T-helper 1 cell treated with Interleukin-12 subunit alpha and Interleukin-12 subunit beta and Interleukin-4 antibody, amounts not matched to agents 30 μg/mL and 1 μg/mL, for 36 hours (primary cell): ENCODE data around the gene CLIC3.
"Not testable (repeated sequence)": the region's sequence is repeated elsewhere in the genome, so short reads cannot be mapped to it uniquely, and the experiment has no call there.

ENCODE experiments used
- H3K27ac Mint-ChIP-seq: one replicate; pipeline ENCODE4 v1.8.0; 2021; ENCODE audit warnings: mild to moderate bottlenecking, mixed read lengths
- H3K27me3 Mint-ChIP-seq: one replicate; pipeline ENCODE4 v1.8.0; 2021; ENCODE audit warnings: low read depth, mixed read lengths
- H3K36me3 Mint-ChIP-seq: one replicate; pipeline ENCODE4 v1.8.0; 2021; ENCODE audit warnings: low read depth, mixed read lengths
- H3K4me1 Mint-ChIP-seq: one replicate; pipeline ENCODE4 v1.8.0; 2021; ENCODE audit warnings: low read depth, mixed read lengths
- H3K4me3 Mint-ChIP-seq: one replicate; pipeline ENCODE4 v1.8.0; 2021; ENCODE audit warnings: mild to moderate bottlenecking, moderate library complexity, mixed read lengths
- H3K9me3 Mint-ChIP-seq: one replicate; pipeline ENCODE4 v1.8.0; 2021; ENCODE audit warnings: mixed read lengths

The CLIC3 gene

DNA sequence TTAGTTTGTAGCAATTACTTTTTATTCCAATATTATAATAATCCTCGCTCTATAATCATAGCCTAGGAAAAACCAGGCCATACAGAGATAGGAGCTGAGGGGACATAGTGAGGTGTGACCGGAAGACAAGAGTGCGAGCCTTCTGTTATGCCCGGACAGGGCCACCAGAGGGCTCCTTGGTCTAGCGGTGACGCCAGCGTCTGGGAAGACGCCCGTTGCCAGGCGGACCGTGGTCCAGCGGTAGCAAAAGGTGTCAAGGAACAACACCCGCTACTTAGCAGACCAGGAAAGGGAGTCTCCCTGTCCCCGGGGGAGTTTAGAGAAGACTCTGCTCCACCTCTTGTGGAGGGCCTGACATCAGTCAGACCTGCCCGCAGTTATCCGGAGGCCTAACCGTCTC is 7.9 kb upstream of the CLIC3 start:
- peaks cover 10% of the 10 kb centered on the region for H3K4me1 Mint-ChIP-seq
- H3K27me3 Mint-ChIP-seq, H3K9me3 Mint-ChIP-seq, H3K27ac Mint-ChIP-seq, H3K4me3 Mint-ChIP-seq, H3K36me3 Mint-ChIP-seq: not testable (repeated sequence)

DNA sequence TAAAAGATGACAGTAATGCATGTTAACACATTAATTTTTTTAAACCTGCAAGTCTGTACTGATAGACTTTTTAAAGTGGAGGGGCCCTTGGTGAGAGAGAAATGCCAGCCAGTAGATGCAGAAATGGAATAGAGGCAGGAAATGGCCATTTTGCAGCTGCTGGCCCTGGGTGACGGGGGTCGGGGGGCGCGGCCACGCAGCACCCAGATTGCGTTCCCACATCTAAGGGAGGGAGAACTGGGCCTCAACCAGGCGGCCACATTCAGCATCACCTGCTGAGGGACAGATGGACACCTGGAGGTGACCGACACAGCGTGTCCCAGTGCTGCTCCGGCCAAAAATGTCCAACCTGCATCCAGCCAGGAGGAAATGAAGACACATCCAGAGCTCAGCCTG is 6.3 kb upstream of the CLIC3 start:
- H3K36me3 Mint-ChIP-seq: no peaks in the 10 kb centered on the region
- H3K9me3 Mint-ChIP-seq: no peaks in the 10 kb centered on the region
- H3K4me3 Mint-ChIP-seq: no peak overlapping the region
- H3K27me3 Mint-ChIP-seq: peaks cover 2% of the 10 kb centered on the region
- H3K4me1 Mint-ChIP-seq: peaks cover 17% of the 10 kb centered on the region
- H3K27ac Mint-ChIP-seq: no peak overlapping the region

DNA sequence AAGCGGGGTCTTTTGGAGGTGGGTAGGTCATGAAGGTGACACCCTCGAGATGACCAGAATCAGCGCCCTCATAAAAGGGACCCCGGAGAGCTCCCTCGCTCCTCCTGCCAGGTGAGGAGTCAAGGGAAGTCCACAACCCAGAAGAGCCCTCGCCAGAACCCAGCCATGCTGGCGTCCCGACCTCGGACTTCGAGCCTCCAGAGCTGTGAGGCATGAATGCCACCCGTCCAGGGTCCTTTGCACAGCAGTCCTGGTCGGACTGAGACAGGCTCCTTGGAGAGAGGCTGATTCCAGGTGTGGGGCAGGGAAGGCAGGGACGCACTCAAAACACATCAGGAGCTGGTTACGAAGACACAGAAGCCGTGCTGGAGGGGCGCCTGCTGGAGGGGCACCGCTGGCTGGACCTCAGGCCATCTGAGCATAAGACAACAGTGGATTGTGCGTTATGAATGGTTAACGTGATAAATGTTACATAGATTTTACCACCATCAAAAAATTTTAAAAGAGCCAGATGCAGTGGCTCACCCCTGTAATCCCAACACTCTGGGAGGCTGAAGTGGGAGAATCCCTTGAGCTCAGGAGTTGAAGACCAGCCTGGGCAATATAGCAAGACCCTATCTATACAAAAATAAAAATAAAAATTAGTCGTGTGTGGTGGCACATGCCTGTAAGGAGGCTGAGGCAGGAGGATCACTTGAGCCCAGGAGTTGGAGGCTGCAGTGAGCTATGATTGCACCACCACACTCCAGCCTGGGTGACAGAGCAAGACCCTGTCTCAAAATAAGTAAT is 5.7 kb upstream of the CLIC3 start:
- Mint-ChIP-seq H3K36me3 (no peaks in the 10 kb centered on the region), H3K4me1 (peaks cover 19% of the 10 kb centered on the region), H3K27me3 (peaks cover 4% of the 10 kb centered on the region), H3K9me3 (no peaks in the 10 kb centered on the region), H3K4me3 (no peak overlapping the region), H3K27ac (no peak overlapping the region)

DNA sequence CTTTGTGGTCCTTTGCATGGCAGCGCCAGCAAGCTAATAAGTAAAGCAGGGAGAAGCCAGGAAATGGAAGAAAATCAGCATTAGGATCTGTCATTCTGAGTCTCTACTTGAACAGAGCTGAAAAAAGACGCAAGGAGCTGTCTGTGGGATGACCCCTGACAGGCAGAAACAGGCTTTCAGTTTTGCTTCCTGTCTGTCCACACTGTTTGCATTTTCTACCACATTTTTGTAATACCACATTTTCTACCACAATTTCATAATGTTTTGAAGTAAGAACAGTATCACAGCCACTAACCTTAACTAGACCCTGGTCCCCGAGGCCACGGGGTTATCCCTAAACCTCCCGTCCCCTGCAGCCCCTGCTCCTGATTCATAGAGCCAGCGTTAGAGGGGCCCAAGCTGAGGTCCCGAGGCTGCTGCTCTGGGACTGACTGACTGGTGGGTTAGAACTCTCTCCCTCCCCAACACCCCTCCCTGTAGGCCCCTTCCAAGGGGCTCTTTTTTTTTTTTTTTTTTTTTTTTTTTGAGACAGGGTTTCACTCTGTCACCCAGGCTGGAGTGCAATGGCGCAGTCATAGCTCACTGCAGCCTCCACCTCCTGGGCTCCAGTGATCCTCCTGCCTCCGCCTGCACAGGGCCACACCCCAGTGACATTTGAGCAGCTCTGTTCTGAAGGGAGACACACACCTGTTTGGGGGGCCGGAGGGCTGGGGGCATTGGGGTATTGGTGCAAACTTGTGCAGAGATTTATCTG is 4.0 kb upstream of the CLIC3 start:
- no peaks in the 10 kb centered on the region for H3K9me3 Mint-ChIP-seq
- H3K27ac Mint-ChIP-seq: peak overlapping the region; percentile 75
- peaks cover 4% of the 10 kb centered on the region for H3K27me3 Mint-ChIP-seq
- no peaks in the 10 kb centered on the region for H3K36me3 Mint-ChIP-seq
- H3K4me1 Mint-ChIP-seq: peaks cover 22% of the 10 kb centered on the region
- peak overlapping the region; percentile 11 for H3K4me3 Mint-ChIP-seq

DNA sequence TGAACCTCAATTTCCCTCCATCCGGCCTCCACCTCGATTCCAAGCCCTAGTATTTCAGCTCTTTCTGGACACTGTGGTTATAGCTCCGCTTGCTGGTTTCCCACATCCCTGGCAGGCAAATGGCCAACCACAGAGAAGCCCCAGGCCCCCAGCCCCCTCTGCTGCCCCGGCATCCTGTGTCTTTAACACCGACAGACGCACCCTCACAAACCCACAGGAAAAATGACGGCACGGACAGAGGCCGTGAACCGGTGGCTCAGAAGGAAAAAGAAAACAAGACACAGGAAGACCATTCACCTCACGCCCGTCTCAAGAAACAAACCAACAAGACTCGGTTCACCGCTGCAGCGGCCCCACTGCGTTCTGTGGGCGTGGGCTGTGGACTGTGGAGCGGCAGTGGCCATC is 1.5 kb upstream of the CLIC3 start:
- Mint-ChIP-seq H3K27me3 (peaks cover 4% of the 10 kb centered on the region), H3K9me3 (no peaks in the 10 kb centered on the region), H3K27ac (peak overlapping the region; percentile 73), H3K4me1 (peaks cover 27% of the 10 kb centered on the region), H3K4me3 (peak overlapping the region; percentile 64), H3K36me3 (peaks cover 7% of the 10 kb centered on the region)

DNA sequence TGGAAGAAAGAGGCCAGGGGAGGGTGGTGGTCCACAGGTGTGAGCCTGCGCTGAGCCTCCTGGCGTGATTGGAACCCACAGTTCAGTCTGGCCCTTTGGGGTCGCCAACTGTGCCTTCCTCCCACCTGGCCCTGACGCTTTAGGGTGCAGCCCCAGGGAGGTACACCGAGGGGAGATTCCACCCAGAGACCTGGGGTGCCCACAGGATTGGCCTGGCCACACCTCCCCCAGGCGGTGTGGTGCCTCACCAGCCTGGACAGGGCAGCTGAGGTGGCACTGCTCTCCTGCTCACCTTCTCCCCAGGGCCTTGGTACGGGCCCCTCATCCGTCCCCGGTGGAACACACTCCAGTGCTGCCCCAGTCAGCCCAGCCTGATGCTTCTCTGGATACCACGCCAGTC is 1.0 kb upstream of the CLIC3 start:
- peak overlapping the region; percentile 73 for H3K27ac Mint-ChIP-seq
- peaks cover 4% of the 10 kb centered on the region for H3K27me3 Mint-ChIP-seq
- H3K36me3 Mint-ChIP-seq: peaks cover 9% of the 10 kb centered on the region
- H3K9me3 Mint-ChIP-seq: no peaks in the 10 kb centered on the region
- peak overlapping the region; percentile 64 for H3K4me3 Mint-ChIP-seq
- peaks cover 27% of the 10 kb centered on the region for H3K4me1 Mint-ChIP-seq

DNA sequence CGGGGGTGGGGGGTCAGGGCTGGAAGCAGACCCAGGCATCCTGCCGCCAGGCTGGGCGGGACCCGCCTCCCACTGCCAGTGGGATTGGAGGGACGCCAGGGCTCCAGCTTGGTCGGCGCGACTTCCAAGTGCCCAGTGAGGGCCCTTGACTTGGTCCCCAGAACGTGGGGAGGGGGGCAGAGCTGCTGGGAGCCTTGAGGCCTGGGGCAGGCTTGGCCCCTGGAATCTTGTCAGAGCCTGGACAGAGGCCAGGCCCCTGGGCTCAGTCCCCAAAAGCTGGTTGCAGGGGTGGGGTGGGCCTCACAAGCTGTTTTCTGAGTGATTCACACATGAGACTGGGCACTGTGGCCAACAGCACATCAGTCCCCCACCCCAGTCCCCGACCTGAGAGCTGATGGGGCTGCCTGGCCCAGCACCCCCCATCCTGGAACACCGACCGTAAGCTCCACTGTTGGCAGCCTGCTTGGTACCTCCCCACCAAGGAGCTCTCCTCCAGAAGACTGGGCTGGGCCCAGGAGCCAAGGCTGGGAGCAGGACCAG is 526 bp downstream of the CLIC3 start:
- peak overlapping the region; percentile 25 for H3K4me3 Mint-ChIP-seq
- H3K4me1 Mint-ChIP-seq: peaks cover 33% of the 10 kb centered on the region
- H3K27me3 Mint-ChIP-seq: peaks cover 4% of the 10 kb centered on the region
- H3K9me3 Mint-ChIP-seq: no peaks in the 10 kb centered on the region
- peaks cover 9% of the 10 kb centered on the region for H3K36me3 Mint-ChIP-seq
- peak overlapping the region; percentile 52 for H3K27ac Mint-ChIP-seq

DNA sequence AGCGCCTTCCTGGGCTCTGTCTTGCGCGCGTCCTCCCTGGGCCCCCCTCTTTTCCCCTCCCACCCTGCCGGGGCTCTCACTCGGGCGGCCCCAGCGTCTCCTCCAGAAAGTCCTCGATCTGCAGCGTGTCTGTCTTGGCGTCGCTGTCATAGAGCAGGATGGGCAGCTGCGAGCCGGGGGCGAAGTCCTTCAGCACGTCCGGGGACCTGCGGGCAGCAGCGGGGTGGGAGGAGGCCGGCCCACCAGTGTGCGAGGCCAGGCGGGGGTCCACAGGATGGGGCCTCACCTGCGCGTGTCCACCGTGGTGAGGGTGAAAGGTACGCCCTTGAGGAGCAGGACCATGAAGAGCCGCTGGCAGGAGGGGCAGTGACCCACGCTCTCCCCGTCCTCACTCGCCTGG is 1.0 kb downstream of the CLIC3 start:
- no peaks in the 10 kb centered on the region for H3K9me3 Mint-ChIP-seq
- peaks cover 9% of the 10 kb centered on the region for H3K36me3 Mint-ChIP-seq
- H3K4me1 Mint-ChIP-seq: peaks cover 32% of the 10 kb centered on the region
- peaks cover 4% of the 10 kb centered on the region for H3K27me3 Mint-ChIP-seq
- no peak overlapping the region for H3K4me3 Mint-ChIP-seq
- no peak overlapping the region for H3K27ac Mint-ChIP-seq

DNA sequence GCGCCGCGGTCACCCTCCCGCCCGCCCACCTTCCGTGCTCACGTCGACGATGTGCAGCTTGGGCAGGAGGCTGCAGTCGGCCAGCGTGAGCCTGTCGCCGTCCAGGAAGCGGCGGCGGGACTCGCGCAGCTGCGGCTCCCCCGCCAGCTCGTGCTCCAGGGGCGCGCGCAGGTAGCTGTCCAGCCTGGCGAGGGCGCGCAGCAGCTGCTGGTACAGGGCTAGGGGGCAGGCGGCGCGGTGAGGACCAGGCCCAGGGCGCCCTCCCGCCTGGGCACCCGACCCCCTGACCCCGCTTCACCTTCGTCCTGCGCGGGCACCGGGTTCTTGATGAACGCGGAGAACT is 1.5 kb downstream of the CLIC3 start:
- H3K4me1 Mint-ChIP-seq: peaks cover 27% of the 10 kb centered on the region
- H3K9me3 Mint-ChIP-seq: no peaks in the 10 kb centered on the region
- peaks cover 9% of the 10 kb centered on the region for H3K27me3 Mint-ChIP-seq
- H3K4me3 Mint-ChIP-seq: no peak overlapping the region
- no peak overlapping the region for H3K27ac Mint-ChIP-seq
- H3K36me3 Mint-ChIP-seq: peaks cover 9% of the 10 kb centered on the region

DNA sequence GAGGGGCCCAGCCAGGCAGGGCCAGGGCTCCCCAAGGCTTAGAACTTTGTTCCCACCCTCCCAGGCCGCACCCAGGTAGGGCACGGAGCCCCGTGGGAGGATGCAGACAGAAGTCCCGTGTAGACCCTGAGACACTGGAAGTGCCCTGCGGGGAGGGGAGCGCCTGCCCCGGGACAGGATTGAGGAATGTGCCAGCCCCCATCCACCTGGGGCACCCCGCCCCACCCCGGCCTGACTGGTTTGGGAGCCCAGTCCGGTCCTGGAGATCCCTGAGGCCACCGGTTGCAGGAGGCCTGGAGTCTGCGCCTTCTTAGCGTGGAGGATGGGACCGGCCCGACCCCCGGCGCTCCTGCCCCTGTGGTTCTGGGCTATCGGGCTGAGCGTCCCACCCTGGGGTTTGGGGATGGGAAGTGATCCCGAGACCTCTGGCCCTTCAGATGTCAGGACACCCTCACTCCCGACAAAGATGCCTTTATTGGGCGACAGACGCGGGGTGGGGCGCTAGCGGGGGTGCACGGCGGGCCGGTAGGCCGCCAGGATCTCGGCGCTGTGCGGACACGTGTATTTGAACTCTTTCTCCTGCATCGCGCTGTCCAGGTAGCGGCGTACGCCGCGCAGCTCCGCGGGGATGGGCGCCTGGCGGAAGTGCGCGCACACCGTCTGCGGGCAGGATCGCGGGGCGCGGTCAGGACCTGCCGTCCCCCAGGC is 2.0 kb downstream of the CLIC3 start:
- no peak overlapping the region for H3K27ac Mint-ChIP-seq

DNA sequence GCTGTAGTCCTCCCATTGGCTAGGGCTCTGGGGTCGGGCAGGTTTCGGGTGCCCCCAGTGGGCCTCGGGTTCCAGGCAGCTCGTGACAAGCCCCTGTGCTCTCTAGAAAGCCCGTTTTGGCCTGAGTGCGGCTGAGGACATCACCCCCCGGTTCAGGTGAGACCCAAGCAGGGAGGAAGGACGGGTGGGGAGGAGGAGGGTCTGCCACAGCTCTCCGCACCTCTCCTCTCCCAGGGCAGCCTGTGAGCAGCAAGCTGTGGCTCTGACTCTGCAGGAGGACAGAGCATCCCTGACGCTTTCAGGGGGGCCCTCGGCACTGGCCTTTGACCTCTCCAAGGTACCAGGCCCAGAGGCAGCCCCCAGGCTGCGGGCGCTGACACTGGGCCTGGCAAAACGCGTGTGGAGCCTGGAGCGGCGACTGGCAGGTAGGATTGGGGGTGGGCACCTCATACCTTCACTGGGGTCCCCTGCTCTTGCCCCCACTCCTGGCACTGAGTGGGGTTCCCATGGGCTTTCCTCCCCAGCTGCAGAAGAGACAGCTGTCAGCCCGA is 3.5 kb downstream of the CLIC3 start:
- peaks cover 9% of the 10 kb centered on the region for H3K36me3 Mint-ChIP-seq
- H3K9me3 Mint-ChIP-seq: no peaks in the 10 kb centered on the region
- peaks cover 23% of the 10 kb centered on the region for H3K4me1 Mint-ChIP-seq
- peaks cover 26% of the 10 kb centered on the region for H3K27me3 Mint-ChIP-seq
- H3K4me3 Mint-ChIP-seq: peak overlapping the region; percentile 84
- peak overlapping the region; percentile 87 for H3K27ac Mint-ChIP-seq

More for the DNA sequence above, 2.0 kb downstream of the CLIC3 start:
- no peaks in the 10 kb centered on the region for H3K9me3 Mint-ChIP-seq
- H3K27me3 Mint-ChIP-seq: peaks cover 14% of the 10 kb centered on the region
- H3K36me3 Mint-ChIP-seq: peaks cover 9% of the 10 kb centered on the region
- peak overlapping the region; percentile 84 for H3K4me3 Mint-ChIP-seq
- H3K4me1 Mint-ChIP-seq: peaks cover 27% of the 10 kb centered on the region

DNA sequence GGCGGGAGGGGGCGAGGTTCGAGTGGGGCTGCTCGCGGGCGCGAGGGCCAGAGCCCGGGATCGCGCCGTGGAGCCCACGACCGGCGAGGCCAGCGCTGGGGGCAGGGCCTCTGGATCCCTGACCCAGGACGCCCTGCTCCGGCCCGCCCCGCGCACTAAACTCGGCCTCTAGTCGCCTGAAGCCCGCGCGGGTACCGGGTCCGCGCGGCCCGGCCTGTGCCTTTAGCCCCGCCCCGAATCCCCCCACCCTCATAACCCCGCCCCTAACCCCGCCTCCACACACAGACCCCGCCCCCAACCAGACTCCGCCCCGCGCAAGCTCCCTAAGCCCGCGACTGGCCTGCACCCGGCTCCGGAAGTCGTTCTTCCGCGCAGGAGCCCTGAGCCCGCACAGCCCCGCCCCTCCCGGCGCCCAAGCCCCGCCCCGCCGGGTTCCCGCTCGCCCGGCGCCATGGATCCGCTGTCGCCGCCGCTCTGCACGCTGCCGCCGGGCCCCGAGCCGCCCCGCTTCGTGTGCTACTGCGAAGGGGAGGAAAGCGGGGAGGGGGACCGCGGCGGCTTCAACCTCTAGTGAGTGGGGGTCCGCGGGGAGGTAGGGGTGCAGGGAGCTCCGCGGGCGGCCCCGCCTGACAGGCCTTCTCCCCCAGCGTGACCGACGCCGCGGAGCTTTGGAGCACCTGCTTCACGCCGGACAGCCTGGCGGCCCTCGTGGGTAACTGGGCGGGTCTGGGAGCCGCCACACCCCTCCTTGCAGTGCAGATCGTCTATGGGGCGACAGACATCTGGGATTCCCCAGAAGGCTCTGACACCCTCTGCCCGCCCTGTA is 4.2 kb downstream of the CLIC3 start, which contains the start of gene PAXX:
TSS of gene PAXX (plus strand) at position 430 of the 826 bp plus-strand sequence. CDS start at position 452, 22 bp downstream.
- Mint-ChIP-seq H3K4me3 (peak within 1 kb of the TSS; percentile 84), H3K27me3 (peaks cover 28% of the 10 kb centered on the region), H3K27ac (peak within 1 kb of the TSS; percentile 88), H3K36me3 (peaks cover 9% of the 10 kb centered on the region), H3K9me3 (no peaks in the 10 kb centered on the region), H3K4me1 (peaks cover 18% of the 10 kb centered on the region)

DNA sequence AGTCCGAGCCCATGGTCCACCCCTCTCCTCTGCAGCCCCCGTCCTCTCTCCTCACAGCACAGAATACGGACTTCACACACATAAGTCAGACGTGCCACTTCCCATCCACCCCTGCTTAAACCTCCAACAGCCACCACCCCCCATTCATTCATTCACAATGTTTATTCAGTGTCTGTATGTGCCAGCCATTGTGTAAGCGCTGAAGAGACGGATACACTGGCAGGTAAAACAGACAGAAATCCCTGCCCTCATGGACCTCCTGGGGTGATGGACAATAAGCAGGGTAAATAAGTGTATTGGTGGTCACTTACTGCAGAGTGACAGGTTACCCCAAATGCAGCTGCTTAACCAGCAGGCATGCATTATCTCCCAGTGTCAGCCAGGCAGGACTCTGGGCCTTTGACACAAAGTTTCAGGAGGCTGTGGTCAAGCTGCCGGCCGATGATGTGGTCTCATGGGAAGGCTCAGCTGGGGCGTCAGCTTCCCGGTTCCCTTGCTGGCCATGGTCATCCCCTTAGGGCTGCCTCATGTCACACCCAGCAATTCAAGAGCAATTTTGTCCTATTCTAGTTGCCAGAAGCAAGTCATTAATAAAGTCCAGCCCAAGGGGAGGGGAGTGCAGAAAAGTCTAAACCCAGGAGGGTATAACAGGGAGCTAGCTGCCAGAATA is 6.0 kb downstream of the CLIC3 start:
- Mint-ChIP-seq H3K4me3 (peak overlapping the region; percentile 78), H3K4me1 (peaks cover 15% of the 10 kb centered on the region), H3K36me3 (peaks cover 9% of the 10 kb centered on the region), H3K27me3 (peaks cover 37% of the 10 kb centered on the region), H3K9me3 (no peaks in the 10 kb centered on the region), H3K27ac (peak overlapping the region; percentile 23)
